ENCODE data around the gene LIMS1.

- TF ChIP-seq CTCF (optimal IDR thresholded peaks at IDR 0.05 in 1 of 3, IDR thresholded peaks at IDR 0.05 in 1 of 3, conservative IDR thresholded peaks at IDR 0.05 in 1 of 3; ENCODE audit: extremely low read depth in 1 of 3, insufficient read depth in 2 of 3, low read length in 3 of 3) (no peak), EZH2 (IDR thresholded peaks at IDR 0.05; ENCODE audit: low read length) (no peak)
Observed at GRCh38 chr2:108593547-108594098, 59.4 kb downstream of the LIMS1 start.
